ENCODE results near the gene CTBP1.

Gene CTBP1

DNA sequence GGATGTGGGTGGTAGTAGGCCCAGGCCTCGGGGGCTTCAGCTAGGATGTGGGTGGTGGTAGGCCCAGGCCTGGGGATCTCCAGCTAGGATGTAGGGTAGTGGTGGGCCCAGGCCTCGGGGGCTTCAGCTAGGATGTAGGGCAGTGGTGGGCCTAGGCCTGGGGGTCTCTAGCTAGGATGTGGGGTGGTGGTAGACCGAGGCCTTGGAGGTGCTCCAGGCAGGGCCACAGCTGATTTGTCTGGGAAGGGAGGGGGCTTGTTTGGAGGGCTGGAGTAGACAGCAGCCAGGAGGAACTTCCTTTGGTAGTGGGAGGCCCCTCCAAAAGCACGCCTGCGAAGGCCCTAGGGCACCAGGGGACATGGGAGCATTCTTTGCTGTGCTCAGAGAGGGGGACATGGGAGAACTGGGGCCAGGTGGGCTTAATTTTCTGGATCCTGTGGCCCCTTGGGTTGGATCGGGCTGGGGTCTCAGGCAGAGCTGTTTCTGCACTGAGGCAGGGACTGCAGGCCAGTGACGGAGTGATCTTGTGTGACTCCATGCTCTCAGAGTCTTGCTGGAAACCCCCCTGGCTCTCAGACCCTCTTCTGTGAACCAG, 73.2 kb downstream of the CTBP1 start:
- DNase-seq (ENCODE audit: extremely low spot score): no peak
- CTCF ChIA-PET: interaction anchor here (1.0 to 1.5 kb wide), 2 partner anchors 8 kb away, joined by 4 to 5 read pairs; no protein-coding TSS in a partner anchor

GRCh38 chr4:1174941-1175634, 73.8 kb downstream of the CTBP1 start:
- CTCF ChIA-PET: interaction anchor here (1.0 to 1.5 kb wide), 2 partner anchors 8 to 9 kb away, joined by 4 to 5 read pairs; no protein-coding TSS in a partner anchor
- POLR2A ChIA-PET: no interaction called here
- TF ChIP-seq, protein P1, sequence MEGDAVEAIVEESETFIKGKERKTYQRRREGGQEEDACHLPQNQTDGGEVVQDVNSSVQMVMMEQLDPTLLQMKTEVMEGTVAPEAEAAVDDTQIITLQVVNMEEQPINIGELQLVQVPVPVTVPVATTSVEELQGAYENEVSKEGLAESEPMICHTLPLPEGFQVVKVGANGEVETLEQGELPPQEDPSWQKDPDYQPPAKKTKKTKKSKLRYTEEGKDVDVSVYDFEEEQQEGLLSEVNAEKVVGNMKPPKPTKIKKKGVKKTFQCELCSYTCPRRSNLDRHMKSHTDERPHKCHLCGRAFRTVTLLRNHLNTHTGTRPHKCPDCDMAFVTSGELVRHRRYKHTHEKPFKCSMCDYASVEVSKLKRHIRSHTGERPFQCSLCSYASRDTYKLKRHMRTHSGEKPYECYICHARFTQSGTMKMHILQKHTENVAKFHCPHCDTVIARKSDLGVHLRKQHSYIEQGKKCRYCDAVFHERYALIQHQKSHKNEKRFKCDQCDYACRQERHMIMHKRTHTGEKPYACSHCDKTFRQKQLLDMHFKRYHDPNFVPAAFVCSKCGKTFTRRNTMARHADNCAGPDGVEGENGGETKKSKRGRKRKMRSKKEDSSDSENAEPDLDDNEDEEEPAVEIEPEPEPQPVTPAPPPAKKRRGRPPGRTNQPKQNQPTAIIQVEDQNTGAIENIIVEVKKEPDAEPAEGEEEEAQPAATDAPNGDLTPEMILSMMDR (IDR thresholded peaks at IDR 0.05; ENCODE audit: control extremely low read depth, extremely low read depth, low read depth, missing control alignments): no peak

More for the DNA sequence above, 73.2 kb downstream of the CTBP1 start:
- POLR2A ChIA-PET: no interaction called here
- TF ChIP-seq, protein P1 (IDR thresholded peaks at IDR 0.05; ENCODE audit: control extremely low read depth, extremely low read depth, low read depth, missing control alignments): no peak

GRCh38 chr4:1172971-1173757, 75.8 kb downstream of the CTBP1 start:
- peak; percentile 18 for DNase-seq (ENCODE audit: extremely low spot score)
- TF ChIP-seq, protein P1 (IDR thresholded peaks at IDR 0.05; ENCODE audit: control extremely low read depth, extremely low read depth, low read depth, missing control alignments): no peak
- ChIA-PET CTCF (interaction anchor here (1.2 to 1.4 kb wide), 3 partner anchors 11 to 42 kb away, joined by 3 to 7 read pairs (median 3); no protein-coding TSS in a partner anchor), POLR2A (no interaction called here)

More at GRCh38 chr4:1174941-1175634, 73.8 kb downstream of the CTBP1 start:
- peak; percentile 16 for DNase-seq (ENCODE audit: extremely low spot score)

DNA sequence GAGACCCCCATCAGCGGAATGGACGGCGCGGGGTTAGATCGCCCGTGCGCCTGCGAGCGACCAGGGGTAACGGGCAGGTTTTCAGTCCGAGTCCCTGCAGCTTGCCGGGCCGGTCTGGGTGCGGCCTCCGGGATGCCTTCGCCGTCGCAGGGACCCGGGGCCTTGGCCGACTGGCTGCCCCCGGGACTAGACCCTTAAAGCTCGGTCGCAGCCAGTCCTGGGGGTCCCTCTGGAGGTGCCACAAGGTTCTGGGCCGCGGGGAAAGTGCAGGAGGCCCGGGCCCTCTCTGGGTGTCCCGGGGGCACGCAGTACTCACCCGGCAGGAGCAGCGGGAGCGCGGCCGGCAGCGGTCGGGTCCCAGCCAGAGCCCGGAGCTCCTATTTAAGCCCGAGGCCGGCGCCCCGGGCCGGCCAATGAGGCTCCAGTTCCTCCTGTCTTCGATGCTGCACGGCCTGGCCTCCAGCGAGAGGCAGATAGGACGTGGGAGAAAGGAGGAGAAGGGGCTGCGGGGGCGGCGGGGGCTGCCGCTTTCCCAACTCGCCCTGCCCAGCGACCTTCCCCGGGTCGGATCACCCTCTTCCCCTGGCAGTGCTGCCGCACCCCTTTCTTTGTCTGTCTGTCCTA, 76.6 kb downstream of the CTBP1 start, which contains the start of gene SPON2:
TSS of gene SPON2 (minus strand) at position 356 of the 624 bp plus-strand sequence.
- peak; percentile 36 for DNase-seq (ENCODE audit: extremely low spot score)
- POLR2A ChIA-PET: no interaction called here
- CTCF ChIA-PET: interaction anchor here (1.2 to 1.5 kb wide), 3 partner anchors 8 to 41 kb away, joined by 3 to 4 read pairs (median 3); no protein-coding TSS in a partner anchor
- TF ChIP-seq, protein P1 (IDR thresholded peaks at IDR 0.05; ENCODE audit: control extremely low read depth, extremely low read depth, low read depth, missing control alignments): no peak

DNA sequence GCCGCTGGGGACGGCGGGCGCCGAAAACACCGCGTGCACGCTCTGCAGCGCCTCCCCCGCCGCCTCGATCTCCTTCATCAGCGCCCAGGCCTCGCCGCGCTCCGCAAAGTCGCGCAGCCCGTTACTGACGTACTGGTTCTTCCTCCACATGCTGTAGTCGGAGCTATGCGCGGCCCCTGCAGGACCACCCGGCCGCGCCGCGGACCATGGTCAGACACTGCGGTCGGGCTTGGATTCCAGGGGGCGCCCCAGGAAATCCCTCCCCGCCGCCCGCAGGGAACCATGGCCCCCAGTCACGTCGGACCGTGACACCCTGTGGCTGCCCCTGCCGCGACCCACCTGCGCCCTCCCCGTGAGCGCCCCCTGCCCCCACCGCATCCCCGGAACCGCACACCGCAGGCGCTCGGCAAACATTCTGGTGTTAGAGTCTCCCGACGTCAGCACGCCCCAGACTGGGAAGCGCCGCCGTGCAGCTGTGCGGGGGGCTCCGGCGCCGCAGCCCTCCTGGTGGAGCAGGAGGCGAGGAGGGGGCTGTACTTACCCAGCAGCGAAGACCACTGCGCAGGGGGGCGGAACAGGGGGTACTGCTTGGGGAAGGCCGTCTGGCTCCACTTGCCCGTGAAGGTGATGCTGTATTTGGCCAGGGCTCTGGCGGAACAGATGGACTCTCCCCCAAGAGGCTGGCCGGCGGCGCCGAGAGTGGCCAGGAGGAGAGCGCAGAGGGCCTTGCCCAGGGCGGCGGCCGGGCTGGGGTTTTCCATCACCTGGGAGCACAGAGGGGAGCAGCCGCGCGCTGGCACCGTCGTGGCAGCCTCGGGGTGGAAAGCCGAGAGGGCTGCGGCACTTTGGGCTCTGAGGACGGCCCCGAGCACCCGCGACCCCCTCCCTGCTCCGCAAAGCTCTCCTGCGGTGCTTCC, 77.4 kb downstream of the CTBP1 start:
- CTCF ChIA-PET: interaction anchor here (1.2 to 1.5 kb wide), 3 partner anchors 9 to 41 kb away, joined by 3 to 4 read pairs (median 3); no protein-coding TSS in a partner anchor
- TF ChIP-seq, protein P1 (IDR thresholded peaks at IDR 0.05; ENCODE audit: control extremely low read depth, extremely low read depth, low read depth, missing control alignments): peak; percentile 3
- DNase-seq (ENCODE audit: extremely low spot score): peak; percentile 37
- POLR2A ChIA-PET: no interaction called here

Measured in GM10248 (cell line).